GM13977 (cell line): ENCODE measurements around the gene PID1.

ENCODE experiments used
- DNase-seq: peaks from one replicate; pipeline ENCODE4 v3.0.0; 2012; ENCODE audit warnings: low spot score
- CTCF ChIP-seq: IDR thresholded peaks from 2 replicates; pipeline ENCODE4 v1.5.1; 2012; ENCODE audit warnings: mild to moderate bottlenecking, control low read depth; ENCODE audit not compliant: insufficient read depth; ENCODE audit errors: extremely low read depth, missing control alignments
- in situ Hi-C: fragments of 300-500 bp; cut with MboI; formaldehyde crosslinking; loops from one replicate; pipeline ENCODE4 v1.12.0; 2022; ENCODE audit warnings: low sequenced_read_pairs, low pct_unique_long_range_greater_than_20kb, mixed read lengths, inconsistent platforms; ENCODE audit not compliant: unreplicated experiment

PID1 gene

GRCh38 chr2:229150317-229150716 is 120.8 kb downstream of the PID1 start:
- no peak for DNase-seq
- in situ Hi-C loops = no loop called here
- no peak for TF ChIP-seq CTCF

GRCh38 chr2:229141424-229142025 is 129.6 kb downstream of the PID1 start:
- in situ Hi-C loops = no loop called here
- TF ChIP-seq CTCF = no peak
- DNase-seq = no peak

- no peak for DNase-seq
- in situ Hi-C loops = no loop called here
- no peak for TF ChIP-seq CTCF
Measured at GRCh38 chr2:229137639-229138038, 133.4 kb downstream of the PID1 start.

- in situ Hi-C loops = no loop called here
- DNase-seq = no peak
- TF ChIP-seq CTCF = no peak
Measured at GRCh38 chr2:229137066-229137465, 134.0 kb downstream of the PID1 start.

GRCh38 chr2:229133155-229133772 is 137.8 kb downstream of the PID1 start:
- TF ChIP-seq CTCF = peak; percentile 27
- in situ Hi-C loops = no loop called here
- DNase-seq = peak; percentile 5

- DNase-seq = no peak
- no peak for TF ChIP-seq CTCF
- in situ Hi-C loops = no loop called here
Measured at GRCh38 chr2:229132236-229132635, 138.9 kb downstream of the PID1 start.

GRCh38 chr2:229130522-229130921 is 140.6 kb downstream of the PID1 start:
- in situ Hi-C loops = no loop called here
- DNase-seq = no peak
- TF ChIP-seq CTCF = no peak
